ENCODE data around the gene CHRNA1.

DNA sequence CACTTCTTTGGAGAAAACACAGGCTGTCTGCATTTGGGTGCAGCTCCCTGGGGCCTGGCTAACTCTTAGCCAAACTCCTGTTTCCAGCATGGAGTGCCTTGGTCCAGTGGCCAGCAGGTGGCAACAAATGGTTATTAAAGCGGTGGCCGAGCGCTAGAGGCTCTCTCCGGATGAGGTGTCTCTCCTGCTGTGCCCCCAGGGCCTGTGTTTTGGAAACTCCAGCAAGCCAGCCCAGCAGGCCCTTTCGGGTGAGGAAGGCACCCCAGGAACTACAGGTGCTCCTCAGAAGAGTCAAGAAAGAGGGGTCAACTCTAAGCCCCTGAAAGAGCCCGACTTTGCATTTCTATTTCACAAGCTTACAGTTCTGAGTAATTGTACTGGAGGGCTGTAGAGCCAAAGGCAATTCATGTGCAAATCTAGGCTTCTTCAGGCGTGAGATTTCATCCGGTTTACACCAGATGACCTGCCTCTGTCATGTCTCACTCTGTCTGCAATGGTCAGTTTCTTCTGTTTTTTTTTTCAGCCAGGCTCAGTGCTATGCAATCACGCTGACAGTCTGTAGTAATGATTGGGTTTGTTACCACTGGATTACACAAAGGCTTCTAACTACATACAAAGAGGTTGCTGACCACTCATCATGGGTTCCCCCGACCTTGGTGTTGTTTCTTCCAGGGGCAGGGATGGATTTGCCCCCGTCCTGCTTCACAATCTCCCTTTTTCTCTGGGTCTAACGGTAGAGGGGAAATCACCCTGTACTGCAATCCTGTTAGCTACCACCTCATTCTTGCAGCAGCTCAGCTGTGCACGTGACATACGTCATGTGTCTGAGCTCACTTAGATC, 7.6 kb upstream of the CHRNA1 start:
- TF ChIP-seq, protein P1, sequence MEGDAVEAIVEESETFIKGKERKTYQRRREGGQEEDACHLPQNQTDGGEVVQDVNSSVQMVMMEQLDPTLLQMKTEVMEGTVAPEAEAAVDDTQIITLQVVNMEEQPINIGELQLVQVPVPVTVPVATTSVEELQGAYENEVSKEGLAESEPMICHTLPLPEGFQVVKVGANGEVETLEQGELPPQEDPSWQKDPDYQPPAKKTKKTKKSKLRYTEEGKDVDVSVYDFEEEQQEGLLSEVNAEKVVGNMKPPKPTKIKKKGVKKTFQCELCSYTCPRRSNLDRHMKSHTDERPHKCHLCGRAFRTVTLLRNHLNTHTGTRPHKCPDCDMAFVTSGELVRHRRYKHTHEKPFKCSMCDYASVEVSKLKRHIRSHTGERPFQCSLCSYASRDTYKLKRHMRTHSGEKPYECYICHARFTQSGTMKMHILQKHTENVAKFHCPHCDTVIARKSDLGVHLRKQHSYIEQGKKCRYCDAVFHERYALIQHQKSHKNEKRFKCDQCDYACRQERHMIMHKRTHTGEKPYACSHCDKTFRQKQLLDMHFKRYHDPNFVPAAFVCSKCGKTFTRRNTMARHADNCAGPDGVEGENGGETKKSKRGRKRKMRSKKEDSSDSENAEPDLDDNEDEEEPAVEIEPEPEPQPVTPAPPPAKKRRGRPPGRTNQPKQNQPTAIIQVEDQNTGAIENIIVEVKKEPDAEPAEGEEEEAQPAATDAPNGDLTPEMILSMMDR (IDR thresholded peaks at IDR 0.05) = peak; percentile 70 to 90 (median 87)
- TF ChIP-seq POLR2A (IDR thresholded peaks at IDR 0.05) = no peak

Measured in adrenal gland (tissue), 5 donors.